HFFc6 (cell line): Measurements from ENCODE around the gene GSK3A. TPM values are rescaled to one million over a fixed set of nuclear protein-coding genes. Genes with fewer than 3 reads are reported as not detected.

Source experiments
- DNase-seq: peaks from one replicate; pipeline ENCODE4 v3.0.0-alpha.2; 2018
- H3K27ac Mint-ChIP-seq: 2 replicates; pipeline ENCODE4 v1.8.0; 2020; ENCODE audit warnings: mild to moderate bottlenecking, mixed read lengths
- H3K27me3 Mint-ChIP-seq: 2 replicates; pipeline ENCODE4 v1.8.0; 2021; ENCODE audit warnings: mild to moderate bottlenecking, moderate library complexity, mixed read lengths; ENCODE audit not compliant: insufficient read depth
- H3K36me3 Mint-ChIP-seq: 2 replicates; pipeline ENCODE4 v1.8.0; 2021; ENCODE audit warnings: low read depth, mixed read lengths
- H3K4me1 Mint-ChIP-seq: 2 replicates; pipeline ENCODE4 v1.8.0; 2020; ENCODE audit warnings: low read depth, mixed read lengths
- H3K4me3 Mint-ChIP-seq: 2 replicates; pipeline ENCODE4 v1.8.0; 2020; ENCODE audit warnings: mild to moderate bottlenecking, moderate library complexity, mixed read lengths
- H3K9me3 Mint-ChIP-seq: 2 replicates; pipeline ENCODE4 v1.8.0; 2020; ENCODE audit warnings: mild to moderate bottlenecking, mixed read lengths
- total RNA-seq, 6 experiments: library from RNA; stranded (reverse); fragmentation: NEBNext Ultra II Directional; extraction: Animal tissue kit (Norgen Biotek cat#: 25700); gene quantifications; 2 replicates in 1 of 6; 3 replicates in 5 of 6; pipeline ENCODE4 v1.2.3, GENCODE V29; 2021
- TF ChIP-seq, protein P1 (sequence below): fragments of 200-600 bp; sonication (generic); IDR thresholded peaks from 2 replicates; pipeline ENCODE4 v1.5.0; 2021; ENCODE audit warnings: antibody characterized with exemption, mild to moderate bottlenecking

Gene GSK3A
- total RNA-seq, 6 experiments from 2014 or later = 36.3 to 45.5 (median 43.1) TPM

DNA sequence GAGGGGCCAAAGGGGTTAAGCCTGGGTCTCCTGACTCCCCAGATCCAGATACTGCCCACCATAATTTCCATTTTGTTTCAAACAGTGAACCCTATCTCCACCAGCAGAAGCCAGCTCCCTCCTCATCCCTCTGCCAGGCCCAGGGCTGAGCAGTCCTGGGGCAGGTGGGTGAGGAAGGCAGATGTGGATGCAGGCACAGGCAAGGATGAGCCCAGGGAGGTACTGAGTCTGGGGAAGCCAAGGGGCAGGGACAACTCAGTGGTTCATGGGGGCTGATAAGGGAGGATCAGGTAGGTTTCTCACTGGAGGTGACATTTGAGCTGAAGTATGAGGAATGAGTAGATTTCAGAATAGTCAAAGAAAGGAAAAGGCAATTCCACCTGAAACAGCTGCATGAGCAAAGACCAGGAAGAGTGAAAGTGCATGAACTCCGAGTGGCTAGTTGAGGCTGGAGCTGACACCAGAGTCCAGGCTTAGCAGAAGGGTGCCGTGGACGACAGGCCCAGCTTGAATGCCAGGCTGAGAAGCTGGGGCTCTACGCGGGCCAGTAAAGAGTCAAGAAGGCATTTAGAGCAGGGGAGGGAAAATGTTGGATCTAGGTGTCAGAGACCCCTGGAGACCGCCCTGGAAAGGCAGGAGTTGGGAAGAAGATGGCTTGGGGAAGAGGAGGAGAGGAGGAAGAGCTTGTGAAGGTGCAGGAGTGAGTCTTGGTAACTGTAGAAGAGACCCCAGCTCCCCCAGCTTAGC, 36.9 kb upstream of the GSK3A start:
- Mint-ChIP-seq H3K27me3 (peaks cover 9% of the 10 kb centered on the region), H3K4me1 (peaks cover 52% of the 10 kb centered on the region), H3K36me3 (peaks cover 20% of the 10 kb centered on the region), H3K9me3 (no peaks in the 10 kb centered on the region), H3K4me3 (peak overlapping the region; percentile 93), H3K27ac (peak overlapping the region; percentile 94)
- DNase-seq = no peak
- TF ChIP-seq, protein P1, sequence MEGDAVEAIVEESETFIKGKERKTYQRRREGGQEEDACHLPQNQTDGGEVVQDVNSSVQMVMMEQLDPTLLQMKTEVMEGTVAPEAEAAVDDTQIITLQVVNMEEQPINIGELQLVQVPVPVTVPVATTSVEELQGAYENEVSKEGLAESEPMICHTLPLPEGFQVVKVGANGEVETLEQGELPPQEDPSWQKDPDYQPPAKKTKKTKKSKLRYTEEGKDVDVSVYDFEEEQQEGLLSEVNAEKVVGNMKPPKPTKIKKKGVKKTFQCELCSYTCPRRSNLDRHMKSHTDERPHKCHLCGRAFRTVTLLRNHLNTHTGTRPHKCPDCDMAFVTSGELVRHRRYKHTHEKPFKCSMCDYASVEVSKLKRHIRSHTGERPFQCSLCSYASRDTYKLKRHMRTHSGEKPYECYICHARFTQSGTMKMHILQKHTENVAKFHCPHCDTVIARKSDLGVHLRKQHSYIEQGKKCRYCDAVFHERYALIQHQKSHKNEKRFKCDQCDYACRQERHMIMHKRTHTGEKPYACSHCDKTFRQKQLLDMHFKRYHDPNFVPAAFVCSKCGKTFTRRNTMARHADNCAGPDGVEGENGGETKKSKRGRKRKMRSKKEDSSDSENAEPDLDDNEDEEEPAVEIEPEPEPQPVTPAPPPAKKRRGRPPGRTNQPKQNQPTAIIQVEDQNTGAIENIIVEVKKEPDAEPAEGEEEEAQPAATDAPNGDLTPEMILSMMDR = no peak

DNA sequence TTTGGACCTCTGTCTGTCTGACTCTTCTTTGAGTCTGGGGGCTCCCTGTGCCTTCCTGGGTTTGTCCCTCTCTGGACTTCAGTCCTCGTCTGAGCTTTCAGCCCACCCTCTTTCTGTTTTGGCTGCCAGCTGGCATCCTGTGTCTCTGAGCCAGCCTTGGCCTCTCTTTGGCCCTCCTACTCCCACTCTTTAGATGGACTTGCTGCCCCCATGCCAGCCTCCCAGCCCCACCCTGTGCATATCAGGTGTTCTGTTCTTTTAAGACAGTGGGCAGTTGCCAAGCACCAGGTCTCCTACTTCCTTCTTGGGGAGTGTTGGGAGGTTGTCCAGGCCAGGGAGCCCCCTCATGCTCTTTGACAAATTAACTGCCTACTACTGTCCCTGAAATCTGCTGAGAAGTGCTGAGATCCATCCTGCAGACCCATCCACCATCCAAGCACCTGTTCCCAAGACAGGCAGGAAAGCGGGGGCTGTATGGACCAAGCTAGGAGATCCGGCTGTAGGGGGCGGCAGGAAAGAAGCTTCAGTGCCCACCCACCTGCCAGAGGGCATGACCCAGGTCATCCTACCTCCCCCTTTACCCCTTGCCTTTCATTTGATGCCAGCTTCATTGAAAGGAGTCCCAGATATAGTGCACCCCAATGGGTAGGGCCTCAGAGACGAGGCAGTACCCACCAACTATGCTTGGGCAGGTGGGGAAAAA, 36.2 kb upstream of the GSK3A start:
- no peak for DNase-seq
- H3K9me3 Mint-ChIP-seq = no peaks in the 10 kb centered on the region
- peaks cover 52% of the 10 kb centered on the region for H3K4me1 Mint-ChIP-seq
- peaks cover 9% of the 10 kb centered on the region for H3K27me3 Mint-ChIP-seq
- H3K4me3 Mint-ChIP-seq = peak overlapping the region; percentile 93
- TF ChIP-seq, protein P1 = no peak
- peaks cover 20% of the 10 kb centered on the region for H3K36me3 Mint-ChIP-seq
- peak overlapping the region; percentile 94 for H3K27ac Mint-ChIP-seq

DNA sequence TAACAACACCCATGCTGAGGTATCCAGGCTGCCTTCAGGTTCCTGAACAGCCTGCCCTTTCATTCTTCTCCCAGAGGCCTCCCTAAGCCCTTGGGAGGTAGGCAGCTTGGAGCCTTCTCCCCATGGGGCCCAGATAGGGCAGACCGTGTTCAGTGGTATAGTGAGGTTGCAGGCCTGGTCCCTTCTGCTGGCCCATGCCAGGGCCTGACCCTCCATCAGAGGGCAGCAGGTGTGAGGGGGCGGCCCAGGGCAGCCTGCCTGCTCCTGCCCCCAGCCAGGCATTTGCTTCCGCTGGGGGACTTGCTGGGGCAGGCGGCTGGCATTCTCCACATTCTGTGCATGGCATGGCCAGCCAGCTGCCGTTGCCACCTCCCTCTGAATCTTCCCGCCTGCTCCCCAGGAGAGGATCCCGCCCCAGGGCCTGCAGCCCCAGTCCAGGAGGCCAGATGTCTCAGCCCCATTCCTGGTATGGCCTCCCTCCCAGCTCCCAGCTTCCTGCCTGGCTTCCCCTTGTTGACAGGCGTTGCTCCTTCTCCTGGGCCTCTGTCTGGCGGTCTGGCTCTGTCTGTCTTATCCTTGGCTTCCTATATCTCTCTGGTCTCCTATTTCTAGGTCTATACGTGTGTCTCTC, 35.5 kb upstream of the GSK3A start:
- Mint-ChIP-seq H3K27ac (peak overlapping the region; percentile 94), H3K4me1 (peaks cover 52% of the 10 kb centered on the region), H3K9me3 (no peaks in the 10 kb centered on the region), H3K36me3 (peaks cover 20% of the 10 kb centered on the region), H3K27me3 (peaks cover 9% of the 10 kb centered on the region), H3K4me3 (peak overlapping the region; percentile 93)
- DNase-seq = peak; percentile 59
- TF ChIP-seq, protein P1 = peak; percentile 21; the same call in 1 of the 2 replicates

DNA sequence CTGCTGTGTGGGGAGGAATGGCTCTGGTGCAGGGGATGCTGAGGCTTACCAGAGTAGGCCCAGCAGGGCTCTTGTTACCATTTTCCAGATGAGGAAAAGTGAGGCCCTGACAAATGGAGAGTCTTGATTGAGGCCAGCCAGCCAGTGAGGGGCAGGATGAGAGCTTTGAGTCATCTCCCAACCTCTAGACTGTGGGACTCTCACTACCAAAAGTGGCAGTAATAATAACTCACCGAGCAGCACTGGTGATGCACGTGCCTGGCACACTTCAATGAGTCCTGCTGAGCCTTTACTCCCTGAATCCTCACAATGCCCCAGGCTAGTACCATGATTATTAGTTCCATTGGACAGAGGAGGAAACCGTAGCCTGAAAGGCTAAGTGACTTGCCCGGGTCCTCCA, 34.4 kb upstream of the GSK3A start:
- Mint-ChIP-seq H3K36me3 (peaks cover 20% of the 10 kb centered on the region), H3K27ac (peak overlapping the region; percentile 47)
- peak; percentile 73 for DNase-seq

DNA sequence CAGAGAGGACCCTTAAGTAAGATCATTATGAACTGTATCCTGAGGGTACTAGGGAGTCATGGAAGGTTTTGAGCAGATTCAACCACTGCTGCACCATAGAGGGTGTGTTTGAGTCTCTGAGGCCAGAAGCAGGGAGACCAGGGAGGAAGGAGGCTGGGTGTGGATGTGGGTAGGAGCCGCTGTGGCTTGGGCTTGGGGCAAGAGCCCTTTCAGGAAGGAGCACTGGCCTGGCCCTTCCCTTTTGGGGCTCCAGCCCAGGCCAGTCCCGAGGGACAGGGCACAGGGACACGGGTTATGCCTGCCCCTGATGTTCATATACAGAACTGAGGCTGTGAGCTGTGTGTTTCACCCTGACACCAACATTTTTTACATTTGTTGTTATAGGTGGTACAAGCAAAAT, 33.9 kb upstream of the GSK3A start:
- Mint-ChIP-seq H3K27me3 (peaks cover 8% of the 10 kb centered on the region), H3K4me1 (peaks cover 55% of the 10 kb centered on the region), H3K9me3 (no peaks in the 10 kb centered on the region), H3K4me3 (peak overlapping the region; percentile 0; the same call in 1 of the 2 replicates), H3K27ac (peak overlapping the region; percentile 47), H3K36me3 (peaks cover 23% of the 10 kb centered on the region)
- TF ChIP-seq, protein P1 = no peak
- DNase-seq = no peak

More for the DNA sequence above, 34.4 kb upstream of the GSK3A start:
- no peaks in the 10 kb centered on the region for H3K9me3 Mint-ChIP-seq
- peaks cover 9% of the 10 kb centered on the region for H3K27me3 Mint-ChIP-seq
- H3K4me1 Mint-ChIP-seq = peaks cover 52% of the 10 kb centered on the region
- H3K4me3 Mint-ChIP-seq = no peak overlapping the region
- TF ChIP-seq, protein P1 = no peak
